Measurements from ENCODE around the gene AHRR. TPM values are rescaled to one million over a fixed set of nuclear protein-coding genes. Genes with fewer than 3 reads are reported as not detected.

The AHRR gene
- total and polyA plus RNA-seq, 10 of the 15 experiments (the other 5 are each of a cell fraction or from before 2014, with no cell fraction given) = 0.90 to 35.2 (median 19.2) TPM

GRCh38 chr5:469752-470483, 148.4 kb downstream of the AHRR start (continued):
- TF ChIP-seq TAF1 (IDR thresholded peaks at IDR 0.05; ENCODE audit: borderline replicate concordance, low read depth, low read length) = no peak
- no peak for TF ChIP-seq MTA2 (IDR thresholded peaks at IDR 0.05; ENCODE audit: low read depth)
- TF ChIP-seq POLR2A (IDR thresholded peaks at IDR 0.05; ENCODE audit: low read depth, low read length) = peak; percentile 71
- TF ChIP-seq BCL3 (IDR thresholded peaks at IDR 0.05; ENCODE audit: borderline replicate concordance, insufficient read depth, low read depth, low read length, poor library complexity, severe bottlenecking) = peak; percentile 67
- TF ChIP-seq EED (IDR thresholded peaks at IDR 0.05; ENCODE audit: low read depth) = no peak
- no peak for TF ChIP-seq ZNF384 (IDR thresholded peaks at IDR 0.05; ENCODE audit: borderline replicate concordance, low read depth, low read length)
- TF ChIP-seq WRNIP1 (IDR thresholded peaks at IDR 0.05; ENCODE audit: borderline replicate concordance, low read depth, low read length) = no peak
- no peak for TF ChIP-seq PRDM15 (CRISPR knock-in tag; IDR thresholded peaks at IDR 0.05)
- TF ChIP-seq, protein P1, sequence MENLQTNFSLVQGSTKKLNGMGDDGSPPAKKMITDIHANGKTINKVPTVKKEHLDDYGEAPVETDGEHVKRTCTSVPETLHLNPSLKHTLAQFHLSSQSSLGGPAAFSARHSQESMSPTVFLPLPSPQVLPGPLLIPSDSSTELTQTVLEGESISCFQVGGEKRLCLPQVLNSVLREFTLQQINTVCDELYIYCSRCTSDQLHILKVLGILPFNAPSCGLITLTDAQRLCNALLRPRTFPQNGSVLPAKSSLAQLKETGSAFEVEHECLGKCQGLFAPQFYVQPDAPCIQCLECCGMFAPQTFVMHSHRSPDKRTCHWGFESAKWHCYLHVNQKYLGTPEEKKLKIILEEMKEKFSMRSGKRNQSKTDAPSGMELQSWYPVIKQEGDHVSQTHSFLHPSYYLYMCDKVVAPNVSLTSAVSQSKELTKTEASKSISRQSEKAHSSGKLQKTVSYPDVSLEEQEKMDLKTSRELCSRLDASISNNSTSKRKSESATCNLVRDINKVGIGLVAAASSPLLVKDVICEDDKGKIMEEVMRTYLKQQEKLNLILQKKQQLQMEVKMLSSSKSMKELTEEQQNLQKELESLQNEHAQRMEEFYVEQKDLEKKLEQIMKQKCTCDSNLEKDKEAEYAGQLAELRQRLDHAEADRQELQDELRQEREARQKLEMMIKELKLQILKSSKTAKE (IDR thresholded peaks at IDR 0.05; ENCODE audit: low read depth, poor library complexity, severe bottlenecking) = no peak

All from GM12878 (cell line).